ENCODE data around the gene PAGE1.

GRCh38 chrX:49701933-49702332 lies 6.1 kb upstream of the PAGE1 start:
- TF ChIP-seq, protein P1, sequence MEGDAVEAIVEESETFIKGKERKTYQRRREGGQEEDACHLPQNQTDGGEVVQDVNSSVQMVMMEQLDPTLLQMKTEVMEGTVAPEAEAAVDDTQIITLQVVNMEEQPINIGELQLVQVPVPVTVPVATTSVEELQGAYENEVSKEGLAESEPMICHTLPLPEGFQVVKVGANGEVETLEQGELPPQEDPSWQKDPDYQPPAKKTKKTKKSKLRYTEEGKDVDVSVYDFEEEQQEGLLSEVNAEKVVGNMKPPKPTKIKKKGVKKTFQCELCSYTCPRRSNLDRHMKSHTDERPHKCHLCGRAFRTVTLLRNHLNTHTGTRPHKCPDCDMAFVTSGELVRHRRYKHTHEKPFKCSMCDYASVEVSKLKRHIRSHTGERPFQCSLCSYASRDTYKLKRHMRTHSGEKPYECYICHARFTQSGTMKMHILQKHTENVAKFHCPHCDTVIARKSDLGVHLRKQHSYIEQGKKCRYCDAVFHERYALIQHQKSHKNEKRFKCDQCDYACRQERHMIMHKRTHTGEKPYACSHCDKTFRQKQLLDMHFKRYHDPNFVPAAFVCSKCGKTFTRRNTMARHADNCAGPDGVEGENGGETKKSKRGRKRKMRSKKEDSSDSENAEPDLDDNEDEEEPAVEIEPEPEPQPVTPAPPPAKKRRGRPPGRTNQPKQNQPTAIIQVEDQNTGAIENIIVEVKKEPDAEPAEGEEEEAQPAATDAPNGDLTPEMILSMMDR (IDR thresholded peaks at IDR 0.05) = no peak
- TF ChIP-seq POLR2A (IDR thresholded peaks at IDR 0.05) (no peak), EP300 (IDR thresholded peaks at IDR 0.05) (no peak)

Data from sigmoid colon (tissue), 4 donors.